Fibroblast of lung (primary cell): ENCODE results near the gene VTI1B.

Experiments
- EZH2 ChIP-seq: IDR thresholded peaks from 2 replicates; pipeline ENCODE4 v1.5.1; 2012; ENCODE audit warnings: low read length, control low read depth, mild to moderate bottlenecking; ENCODE audit errors: missing control alignments
- TF ChIP-seq, protein P1 (sequence below), 2 donors: IDR thresholded peaks in 1 of 2; conservative IDR thresholded peaks in 1 of 2; 1 replicate in 1 of 2; 2 replicates in 1 of 2; pipeline ENCODE4 v1.5.1; 2011 to 2012; ENCODE audit warnings: low read length in 2 of 2, control low read depth in 1 of 2, inconsistent platforms in 1 of 2, low read depth in 1 of 2, mild to moderate bottlenecking in 1 of 2

DNA sequence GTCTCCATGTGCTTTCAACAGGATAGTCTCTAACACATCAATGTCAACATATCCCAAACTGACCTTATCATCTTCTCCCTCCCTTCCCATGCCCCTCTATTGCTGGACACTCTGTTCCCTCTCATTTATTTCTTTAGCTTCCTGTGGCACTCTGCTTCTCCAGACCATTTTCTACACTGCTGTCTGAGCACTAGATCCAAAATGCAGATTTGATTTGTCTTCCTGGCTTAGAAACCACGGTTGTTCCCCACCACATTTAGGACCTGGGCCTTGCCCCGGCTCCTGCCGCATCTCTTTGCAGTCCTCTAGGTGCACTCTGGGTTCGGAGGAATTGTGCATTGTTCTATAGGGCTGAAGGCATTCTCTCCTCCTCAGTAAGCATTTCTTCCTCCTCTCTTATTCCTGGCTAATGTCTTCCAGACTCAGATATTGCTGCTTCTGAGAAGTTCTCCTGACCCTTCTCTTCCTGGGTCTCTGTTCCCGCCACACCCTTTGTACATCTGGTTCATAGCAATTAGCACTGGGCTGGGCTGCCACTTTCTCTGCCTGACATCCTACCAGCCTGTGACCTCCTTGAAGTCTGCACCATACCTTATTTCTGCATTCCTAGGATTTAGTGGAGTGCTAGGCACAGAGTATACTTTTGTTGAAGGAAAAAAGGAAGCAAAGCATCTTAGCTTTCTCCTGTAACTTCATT lies 40.8 kb downstream of the VTI1B start:
- TF ChIP-seq, protein P1, sequence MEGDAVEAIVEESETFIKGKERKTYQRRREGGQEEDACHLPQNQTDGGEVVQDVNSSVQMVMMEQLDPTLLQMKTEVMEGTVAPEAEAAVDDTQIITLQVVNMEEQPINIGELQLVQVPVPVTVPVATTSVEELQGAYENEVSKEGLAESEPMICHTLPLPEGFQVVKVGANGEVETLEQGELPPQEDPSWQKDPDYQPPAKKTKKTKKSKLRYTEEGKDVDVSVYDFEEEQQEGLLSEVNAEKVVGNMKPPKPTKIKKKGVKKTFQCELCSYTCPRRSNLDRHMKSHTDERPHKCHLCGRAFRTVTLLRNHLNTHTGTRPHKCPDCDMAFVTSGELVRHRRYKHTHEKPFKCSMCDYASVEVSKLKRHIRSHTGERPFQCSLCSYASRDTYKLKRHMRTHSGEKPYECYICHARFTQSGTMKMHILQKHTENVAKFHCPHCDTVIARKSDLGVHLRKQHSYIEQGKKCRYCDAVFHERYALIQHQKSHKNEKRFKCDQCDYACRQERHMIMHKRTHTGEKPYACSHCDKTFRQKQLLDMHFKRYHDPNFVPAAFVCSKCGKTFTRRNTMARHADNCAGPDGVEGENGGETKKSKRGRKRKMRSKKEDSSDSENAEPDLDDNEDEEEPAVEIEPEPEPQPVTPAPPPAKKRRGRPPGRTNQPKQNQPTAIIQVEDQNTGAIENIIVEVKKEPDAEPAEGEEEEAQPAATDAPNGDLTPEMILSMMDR (conservative IDR thresholded peaks at IDR 0.05 in 1 of 2, IDR thresholded peaks at IDR 0.05 in 1 of 2; ENCODE audit: low read depth in 1 of 2, low read length in 2 of 2), result no peak
- no peak for TF ChIP-seq EZH2
